ENCODE data around the gene ABR. TPM values are rescaled to one million over a fixed set of nuclear protein-coding genes. Genes with fewer than 3 reads are reported as not detected.

The ABR gene
- 39.0 and 48.8 TPM in 2 replicates for total RNA-seq

DNA sequence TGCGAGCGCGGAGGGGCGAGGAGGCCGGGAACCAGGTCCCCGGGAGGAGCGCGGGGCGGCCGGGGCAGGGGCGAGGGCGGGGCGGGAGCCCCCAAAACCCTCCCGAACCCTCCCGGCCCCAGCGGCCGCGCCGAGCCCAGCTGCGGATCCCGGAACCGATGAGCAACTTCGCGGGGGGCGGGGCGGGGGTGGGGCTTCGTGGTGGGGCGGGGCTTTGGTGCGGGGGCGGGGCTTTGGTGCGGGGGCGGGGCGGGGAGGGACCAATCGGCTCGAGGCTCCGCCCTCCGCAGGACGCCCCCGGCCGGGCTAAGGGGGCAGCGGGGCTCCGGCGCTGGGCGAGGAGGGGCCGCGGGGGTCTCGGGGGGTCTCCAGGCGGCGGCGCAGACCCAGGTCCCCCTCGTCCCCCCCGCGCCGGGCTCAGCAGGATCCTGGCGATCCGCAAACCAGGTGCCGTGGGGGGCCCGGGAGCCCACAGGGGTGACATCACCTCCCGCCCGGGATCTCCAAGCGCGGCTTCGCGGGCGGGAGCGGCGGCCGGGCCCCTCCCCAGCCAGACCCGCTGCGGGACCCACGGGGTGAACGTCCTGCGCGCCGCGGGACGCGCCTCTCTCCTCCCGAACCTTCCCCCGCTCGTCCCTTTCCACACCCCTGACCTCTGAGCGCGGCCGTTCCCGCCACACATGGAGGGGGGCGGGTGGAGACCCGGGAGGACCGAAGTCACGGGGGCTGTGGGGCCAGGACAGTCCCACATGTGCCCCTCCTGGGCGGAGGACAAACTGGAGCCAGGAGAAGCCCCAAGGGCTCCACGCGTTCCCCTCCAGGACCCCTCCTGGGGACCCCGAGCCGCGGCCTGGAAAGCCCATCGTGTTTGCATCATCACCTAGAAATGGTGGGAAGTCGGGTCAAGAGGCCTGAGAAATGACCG lies at the start of gene ABR:
Gene ABR (minus strand): TSS at position 164 of the 925 bp plus-strand sequence. CDS start 254 bp downstream, outside the sequence.

DNA sequence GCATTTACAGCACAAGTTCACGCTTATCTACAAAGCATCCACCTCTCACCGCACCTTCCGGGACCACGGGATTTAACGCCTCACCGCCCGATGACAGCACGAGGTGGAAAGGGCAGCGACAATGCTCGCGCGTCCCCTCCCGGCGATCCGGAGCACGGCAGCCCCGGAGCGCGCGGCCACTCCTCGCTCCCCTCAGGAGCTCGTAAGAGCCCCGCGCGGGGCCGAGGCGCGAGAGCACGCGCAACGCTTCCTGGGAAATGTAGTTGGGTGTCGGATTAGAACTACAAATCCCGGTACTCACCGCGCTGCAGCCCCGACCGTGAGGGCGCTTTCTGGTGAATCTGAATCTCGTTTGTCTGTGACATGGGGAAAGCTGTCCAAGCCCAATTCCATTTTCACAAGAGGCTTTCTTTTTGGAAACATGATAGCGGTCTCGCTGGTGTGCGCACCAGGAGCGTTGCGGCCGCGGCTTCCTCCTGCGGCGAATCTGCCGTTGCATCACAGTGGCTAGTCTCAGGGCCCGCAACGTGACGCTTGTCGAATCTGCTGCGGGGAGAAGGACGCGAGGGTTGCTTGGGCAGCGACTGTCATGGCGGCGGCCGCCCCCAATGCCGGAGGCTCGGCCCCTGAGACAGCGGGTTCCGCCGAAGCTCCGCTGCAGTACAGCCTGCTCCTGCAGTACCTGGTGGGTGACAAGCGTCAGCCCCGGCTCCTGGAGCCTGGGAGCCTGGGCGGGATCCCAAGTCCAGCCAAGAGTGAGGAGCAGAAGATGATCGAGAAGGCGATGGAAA lies 183.0 kb downstream of the ABR start, which contains the start of gene TIMM22:
Gene TIMM22 (plus strand): TSS at position 576 of the 791 bp plus-strand sequence. CDS start 14 bp downstream, at position 590.

GRCh38 chr17:979539-980405 lies 200.0 kb downstream of the ABR start, which contains the start of gene NXN:
Gene NXN (minus strand): TSS chr17:979776.

Other genes starting within 250 kb of the ABR start
- gene NXN, start 200.2 kb downstream of the ABR start, total RNA-seq, result 25.7 and 38.6 TPM in 2 replicates
- 24.5 and 25.0 TPM in 2 replicates for gene TIMM22, start 182.9 kb downstream of the ABR start, total RNA-seq
- gene BHLHA9, start 90.5 kb upstream of the ABR start, total RNA-seq, result not detected in 2 replicates
- not detected in 2 replicates for gene TRARG1, start 99.7 kb upstream of the ABR start, total RNA-seq
- gene YWHAE, start 220.2 kb upstream of the ABR start, total RNA-seq, result 665 and 732 TPM in 2 replicates

All from epithelial cell of umbilical artery (primary cell).